Colonic mucosa (tissue), 4 donors: Measurements from ENCODE around the gene CCDC82. TPM values are rescaled to one million over a fixed set of nuclear protein-coding genes. Genes with fewer than 3 reads are reported as not detected.

Experiments used
- DNase-seq: peaks from one replicate; pipeline ENCODE4 v3.0.0-alpha.2; 2020
- H3K27ac ChIP-seq: fragments of 200-600 bp; one replicate; pipeline ENCODE4 v1.8.0; 2021
- H3K27me3 ChIP-seq: fragments of 200-600 bp; one replicate; pipeline ENCODE4 v1.8.0; 2021
- H3K36me3 ChIP-seq: fragments of 200-600 bp; one replicate; pipeline ENCODE4 v1.8.0; 2021
- H3K4me1 ChIP-seq: fragments of 200-600 bp; one replicate; pipeline ENCODE4 v1.8.0; 2021; ENCODE audit warnings: mild to moderate bottlenecking
- H3K4me3 ChIP-seq: fragments of 200-600 bp; one replicate; pipeline ENCODE4 v1.8.0; 2021
- H3K9ac ChIP-seq, 2 donors: one replicate each; pipeline ENCODE4 v1.7.0; 2013; ENCODE audit warnings: control low read depth in 2 of 2, low read depth in 2 of 2, low read length in 2 of 2
- H3K9me3 ChIP-seq: fragments of 200-600 bp; one replicate; pipeline ENCODE4 v1.8.0; 2021
- intact Hi-C: fragments of 100-400 bp; cut with DNase I; formaldehyde crosslinking; loops from one replicate; pipeline ENCODE4 v1.14.1; 2022
- total RNA-seq, 2 donors: library from RNA; stranded (reverse); fragmentation: NEBNext Ultra II Directional in 1 of 2; extraction: Animal tissue kit (Norgen Biotek cat#: 25700) in 1 of 2; gene quantifications; one replicate each; pipeline ENCODE4 v1.2.1, GENCODE V29; 2021
- TF ChIP-seq, protein P1 (sequence below): fragments of 200-600 bp; IDR thresholded peaks from one replicate; pipeline ENCODE4 v1.8.0; 2022; ENCODE audit warnings: antibody characterized with exemption, mild to moderate bottlenecking
- donor health status: healthy.
- donor health status: DM: no; HTN: no; CAD: no.
- donor health status: DM: no; HTN: no; CAD: no.

Gene CCDC82
- total RNA-seq, 2 donors from 2014 or later, result 11.6 to 20.4 TPM

DNA sequence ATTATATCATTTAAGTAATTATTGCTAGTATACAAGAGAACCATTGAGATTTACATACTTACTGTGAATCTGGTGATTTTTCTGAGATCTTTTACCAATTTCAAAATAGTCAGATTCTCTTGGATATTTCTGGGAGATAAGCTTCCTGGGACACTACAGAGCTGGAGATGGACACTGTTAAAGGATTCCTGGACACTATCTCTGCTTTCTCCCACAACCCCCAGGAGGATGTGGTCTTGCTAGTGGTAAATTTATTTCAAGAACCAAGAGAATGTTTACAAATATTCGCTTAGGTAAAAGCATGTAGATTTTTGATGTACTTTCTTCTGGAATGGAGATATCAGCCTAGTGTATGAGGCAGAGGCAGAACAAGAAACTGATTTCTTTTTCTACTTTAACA, 12.9 kb downstream of the CCDC82 start:
- TF ChIP-seq, protein P1, sequence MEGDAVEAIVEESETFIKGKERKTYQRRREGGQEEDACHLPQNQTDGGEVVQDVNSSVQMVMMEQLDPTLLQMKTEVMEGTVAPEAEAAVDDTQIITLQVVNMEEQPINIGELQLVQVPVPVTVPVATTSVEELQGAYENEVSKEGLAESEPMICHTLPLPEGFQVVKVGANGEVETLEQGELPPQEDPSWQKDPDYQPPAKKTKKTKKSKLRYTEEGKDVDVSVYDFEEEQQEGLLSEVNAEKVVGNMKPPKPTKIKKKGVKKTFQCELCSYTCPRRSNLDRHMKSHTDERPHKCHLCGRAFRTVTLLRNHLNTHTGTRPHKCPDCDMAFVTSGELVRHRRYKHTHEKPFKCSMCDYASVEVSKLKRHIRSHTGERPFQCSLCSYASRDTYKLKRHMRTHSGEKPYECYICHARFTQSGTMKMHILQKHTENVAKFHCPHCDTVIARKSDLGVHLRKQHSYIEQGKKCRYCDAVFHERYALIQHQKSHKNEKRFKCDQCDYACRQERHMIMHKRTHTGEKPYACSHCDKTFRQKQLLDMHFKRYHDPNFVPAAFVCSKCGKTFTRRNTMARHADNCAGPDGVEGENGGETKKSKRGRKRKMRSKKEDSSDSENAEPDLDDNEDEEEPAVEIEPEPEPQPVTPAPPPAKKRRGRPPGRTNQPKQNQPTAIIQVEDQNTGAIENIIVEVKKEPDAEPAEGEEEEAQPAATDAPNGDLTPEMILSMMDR, result no peak
- Histone ChIP-seq H3K9me3 (no peaks in the 10 kb centered on the region), H3K9ac (no peak overlapping the region), H3K36me3 (no peaks in the 10 kb centered on the region), H3K4me1 (no peaks in the 10 kb centered on the region), H3K27ac (no peak overlapping the region), H3K27me3 (no peaks in the 10 kb centered on the region), H3K4me3 (no peak overlapping the region)
- intact Hi-C loops, result no loop called here
- no peak for DNase-seq

DNA sequence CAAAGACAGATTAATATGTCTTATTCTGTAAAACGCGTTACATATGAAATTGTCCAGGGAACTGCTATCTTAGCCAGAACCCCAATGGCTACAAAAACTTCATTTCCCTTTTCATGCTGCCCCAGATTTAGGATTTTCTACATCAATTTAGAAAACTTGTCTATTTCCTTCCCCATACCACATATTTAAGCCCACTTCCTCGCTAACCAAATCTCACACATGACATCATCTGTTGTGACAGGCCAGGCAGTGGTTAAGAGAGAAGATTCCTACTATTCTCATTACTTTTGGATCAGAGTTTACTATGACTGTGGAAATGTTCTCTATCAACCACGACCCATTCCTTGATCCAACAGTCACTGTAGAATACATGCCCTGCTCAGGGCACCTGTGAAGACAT, 15.9 kb downstream of the CCDC82 start:
- Histone ChIP-seq H3K9me3 (no peaks in the 10 kb centered on the region), H3K27me3 (no peaks in the 10 kb centered on the region), H3K36me3 (no peaks in the 10 kb centered on the region), H3K9ac (no peak overlapping the region), H3K4me3 (no peak overlapping the region), H3K4me1 (no peaks in the 10 kb centered on the region), H3K27ac (no peak overlapping the region)
- DNase-seq, result no peak
- intact Hi-C loops, result no loop called here
- TF ChIP-seq, protein P1, result no peak

DNA sequence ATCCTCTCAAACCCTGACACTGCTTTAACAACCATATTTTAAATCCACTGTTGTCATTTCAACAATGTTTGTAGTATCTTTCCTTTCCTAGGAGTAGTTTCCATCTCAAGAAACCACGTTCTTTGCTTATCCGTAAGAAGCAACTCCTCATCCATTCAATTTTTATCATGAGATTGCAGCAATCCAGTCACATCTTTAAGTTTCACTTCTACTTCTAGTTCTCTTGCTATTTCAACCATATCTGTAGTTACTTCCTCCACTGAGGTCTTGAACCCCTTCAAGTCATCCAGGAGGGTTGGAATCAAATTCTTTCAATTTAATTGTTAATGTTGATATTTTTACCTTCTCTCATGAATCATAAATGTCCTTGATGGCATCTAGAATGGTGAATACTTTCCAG, 22.4 kb downstream of the CCDC82 start:
- Histone ChIP-seq H3K27ac (no peak overlapping the region), H3K4me1 (no peaks in the 10 kb centered on the region), H3K36me3 (no peaks in the 10 kb centered on the region), H3K4me3 (no peak overlapping the region), H3K9me3 (no peaks in the 10 kb centered on the region), H3K27me3 (no peaks in the 10 kb centered on the region), H3K9ac (no peak overlapping the region)
- TF ChIP-seq, protein P1, result no peak
- intact Hi-C loops, result no loop called here
- no peak for DNase-seq

DNA sequence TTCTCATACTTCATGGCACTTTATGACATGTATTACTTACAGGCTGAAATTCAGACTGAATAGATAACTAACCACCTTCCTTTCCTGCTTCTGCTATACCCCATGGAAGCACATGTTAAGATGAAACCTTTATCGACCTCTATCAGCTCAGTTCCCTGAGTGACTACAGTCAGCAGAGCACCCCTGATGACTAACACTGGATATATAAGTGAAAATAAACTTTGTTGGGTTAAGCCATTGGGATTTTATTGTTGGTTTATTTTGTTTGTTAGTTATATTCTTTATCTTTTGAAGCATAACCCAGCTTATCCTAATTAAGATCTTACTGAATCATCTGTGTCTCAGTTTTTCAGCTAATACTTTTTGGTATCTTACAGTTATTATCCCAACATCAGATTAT, 23.7 kb downstream of the CCDC82 start:
- DNase-seq, result no peak
- TF ChIP-seq, protein P1, result no peak
- Histone ChIP-seq H3K27ac (no peak overlapping the region), H3K36me3 (no peaks in the 10 kb centered on the region), H3K4me3 (no peak overlapping the region), H3K4me1 (no peaks in the 10 kb centered on the region), H3K9me3 (no peaks in the 10 kb centered on the region), H3K9ac (no peak overlapping the region), H3K27me3 (no peaks in the 10 kb centered on the region)
- intact Hi-C loops, result no loop called here

DNA sequence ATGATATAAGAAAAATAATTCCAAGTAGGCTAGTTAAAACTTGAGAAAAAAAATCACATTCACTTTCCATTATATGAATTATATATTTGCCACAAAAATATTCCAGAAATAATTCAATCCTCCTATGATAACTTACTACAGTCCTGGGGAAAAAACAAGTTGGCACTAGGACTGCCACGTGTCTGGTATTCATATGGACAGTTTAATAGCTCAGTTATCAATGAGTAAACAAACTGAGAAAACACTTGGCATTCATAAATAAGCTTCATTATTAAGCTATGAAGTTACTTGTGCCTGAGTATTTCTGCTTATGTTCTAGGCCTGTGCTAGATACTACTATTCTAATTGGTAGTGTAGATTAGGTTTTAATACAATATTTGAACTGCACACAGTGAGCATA, 24.2 kb downstream of the CCDC82 start:
- no peaks in the 10 kb centered on the region for H3K27me3 ChIP-seq
- no peak overlapping the region for H3K27ac ChIP-seq
- no peak for DNase-seq
- no peaks in the 10 kb centered on the region for H3K4me1 ChIP-seq
- no peaks in the 10 kb centered on the region for H3K36me3 ChIP-seq
- H3K9me3 ChIP-seq, result no peaks in the 10 kb centered on the region
- no peak overlapping the region for H3K4me3 ChIP-seq
- intact Hi-C loops, result no loop called here
- TF ChIP-seq, protein P1, result no peak
- H3K9ac ChIP-seq, result no peak overlapping the region

DNA sequence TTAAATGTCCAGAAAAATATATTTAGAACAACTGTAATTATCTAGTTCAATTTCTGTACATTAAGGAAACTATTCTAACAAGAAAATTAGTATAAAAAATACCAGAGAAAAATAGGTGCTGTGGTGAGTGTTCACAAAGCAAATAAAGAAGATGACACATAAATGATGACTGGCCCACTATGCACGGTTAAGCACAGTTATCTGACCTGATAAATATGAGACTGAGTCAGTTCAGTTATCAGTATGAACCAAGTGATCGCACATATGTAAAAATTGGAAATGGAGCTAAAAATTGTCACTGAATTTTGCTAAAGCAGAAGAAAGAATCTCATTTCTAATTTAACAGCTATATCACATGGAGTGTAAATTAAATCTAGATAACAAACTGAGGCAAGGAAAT, 27.9 kb downstream of the CCDC82 start:
- peaks cover 5% of the 10 kb centered on the region for H3K36me3 ChIP-seq
- no peak for DNase-seq
- H3K9me3 ChIP-seq, result no peaks in the 10 kb centered on the region
- intact Hi-C loops, result no loop called here
- H3K9ac ChIP-seq, result no peak overlapping the region
- H3K4me1 ChIP-seq, result no peaks in the 10 kb centered on the region
- no peak overlapping the region for H3K27ac ChIP-seq
- TF ChIP-seq, protein P1, result no peak
- H3K27me3 ChIP-seq, result no peaks in the 10 kb centered on the region
- H3K4me3 ChIP-seq, result no peak overlapping the region
